GM06990 (cell line): ENCODE measurements around the gene SLC7A1.

Source experiments
- DNase-seq: peaks from one replicate; pipeline ENCODE4 v3.0.0-alpha.2; 2011; ENCODE audit not compliant: insufficient read length; ENCODE audit errors: extremely low read depth
- H3K27me3 ChIP-seq: replicated peaks from 2 replicates; pipeline ENCODE4 v1.6.0; 2011; ENCODE audit warnings: low read length; ENCODE audit not compliant: control insufficient read depth, insufficient read depth
- H3K36me3 ChIP-seq: 2 replicates; pipeline ENCODE4 v1.5.1; 2011; ENCODE audit warnings: low read length; ENCODE audit not compliant: control insufficient read depth, insufficient read depth
- H3K4me3 ChIP-seq: replicated peaks from 2 replicates; pipeline ENCODE4 v1.5.1; 2011; ENCODE audit warnings: low read depth, mild to moderate bottlenecking, control low read depth, low read length
- CTCF ChIP-seq: IDR thresholded peaks from 2 replicates; pipeline ENCODE4 v1.5.1; 2011; ENCODE audit warnings: low read length, control low read depth, mild to moderate bottlenecking, inconsistent platforms; ENCODE audit not compliant: insufficient read depth, poor library complexity, severe bottlenecking

SLC7A1 gene

GRCh38 chr13:29511980-29512379 lies 83.5 kb downstream of the SLC7A1 start:
- no peak for TF ChIP-seq CTCF
- Histone ChIP-seq H3K4me3 (no peak overlapping the region), H3K36me3 (peaks cover 35% of the 10 kb centered on the region), H3K27me3 (no peaks in the 10 kb centered on the region)
- no peak for DNase-seq

GRCh38 chr13:29511106-29511796 lies 84.2 kb downstream of the SLC7A1 start:
- Histone ChIP-seq H3K27me3 (no peaks in the 10 kb centered on the region), H3K4me3 (no peak overlapping the region), H3K36me3 (peaks cover 32% of the 10 kb centered on the region)
- TF ChIP-seq CTCF: no peak
- DNase-seq: no peak

DNA sequence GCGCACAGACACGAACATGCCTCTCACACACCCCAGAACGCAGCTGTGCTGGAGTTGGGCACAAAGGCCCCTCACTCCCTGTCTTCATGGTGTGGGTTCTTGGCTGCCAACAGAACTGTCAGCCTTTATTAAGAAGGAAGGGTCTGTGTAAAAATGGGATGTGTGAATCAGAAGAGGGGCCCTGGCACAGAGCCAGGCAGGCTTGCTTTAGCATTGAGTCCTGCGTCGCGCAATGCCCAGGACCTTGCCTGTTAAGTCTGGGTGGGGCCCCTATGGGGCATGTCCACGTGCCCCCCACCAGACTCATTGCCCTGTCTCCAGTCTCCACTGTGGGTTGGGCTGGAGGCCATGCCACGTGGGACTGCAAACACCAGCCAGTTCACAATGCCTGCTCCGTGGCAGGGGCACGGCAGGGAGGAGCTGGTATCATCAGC lies 84.8 kb downstream of the SLC7A1 start:
- no peaks in the 10 kb centered on the region for H3K27me3 ChIP-seq
- no peak for TF ChIP-seq CTCF
- no peak for DNase-seq
- no peak overlapping the region for H3K4me3 ChIP-seq
- H3K36me3 ChIP-seq: peaks cover 29% of the 10 kb centered on the region

GRCh38 chr13:29509999-29510589 lies 85.4 kb downstream of the SLC7A1 start:
- no peaks in the 10 kb centered on the region for H3K27me3 ChIP-seq
- peaks cover 25% of the 10 kb centered on the region for H3K36me3 ChIP-seq
- H3K4me3 ChIP-seq: no peak overlapping the region
- TF ChIP-seq CTCF: no peak
- DNase-seq: no peak

DNA sequence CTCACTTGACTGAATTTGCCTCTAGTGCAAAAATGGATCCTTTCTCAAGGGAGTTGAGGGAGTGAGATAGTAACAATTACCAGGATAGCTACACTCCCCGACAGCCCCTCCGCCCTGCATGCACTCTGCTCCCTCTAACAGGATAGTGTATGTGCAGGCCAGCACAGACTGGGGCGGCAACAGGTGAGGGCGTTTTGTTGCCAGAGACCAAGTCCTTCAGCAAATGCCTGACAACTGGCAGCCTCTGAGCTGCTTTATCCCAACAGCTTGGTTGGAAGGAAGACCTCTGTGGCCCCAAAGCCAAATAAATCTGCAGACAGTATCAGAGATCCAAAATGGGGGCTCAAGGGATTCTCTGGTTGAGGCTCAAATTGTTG lies 86.6 kb downstream of the SLC7A1 start:
- DNase-seq: no peak
- Histone ChIP-seq H3K36me3 (peaks cover 13% of the 10 kb centered on the region), H3K27me3 (no peaks in the 10 kb centered on the region), H3K4me3 (no peak overlapping the region)
- TF ChIP-seq CTCF: no peak
